Mesenchymal stem cell (in vitro differentiated cells and primary cell): ENCODE data around the gene DLX2.
A peak's percentile ranks its signal among the peaks of the same experiment; 100 is the strongest.

Experiments used
- DNase-seq: peaks from one replicate; pipeline ENCODE4 v3.0.0-alpha.2; 2013
- H2AFZ ChIP-seq: one replicate; pipeline ENCODE4 v1.6.1; 2013; ENCODE audit warnings: low read depth, mild to moderate bottlenecking, control low read depth, inconsistent platforms, low read length, moderate library complexity
- H2AK5ac ChIP-seq: 2 replicates; pipeline ENCODE4 v1.6.1; 2013; ENCODE audit warnings: low read length, moderate library complexity, mild to moderate bottlenecking, inconsistent platforms; ENCODE audit not compliant: severe bottlenecking
- H2BK120ac ChIP-seq: one replicate; pipeline ENCODE4 v1.6.1; 2013; ENCODE audit warnings: low read depth, mild to moderate bottlenecking, inconsistent platforms, low read length, moderate library complexity
- H2BK12ac ChIP-seq, 2 experiments: one replicate each; pipeline ENCODE4 v1.6.1; 2013; ENCODE audit warnings: inconsistent platforms in 2 of 2, low read length in 2 of 2, mild to moderate bottlenecking in 2 of 2, moderate library complexity in 2 of 2, control low read depth in 1 of 2
- H2BK15ac ChIP-seq: one replicate; pipeline ENCODE4 v1.6.1; 2013; ENCODE audit warnings: mild to moderate bottlenecking, low read depth, inconsistent platforms; ENCODE audit not compliant: poor library complexity, severe bottlenecking
- H2BK5ac ChIP-seq: 2 replicates; pipeline ENCODE4 v1.6.1; 2013; ENCODE audit warnings: low read depth, mild to moderate bottlenecking, low read length, control low read depth, inconsistent platforms; ENCODE audit not compliant: poor library complexity, severe bottlenecking
- H3K14ac ChIP-seq, 2 experiments: one replicate each; pipeline ENCODE4 v1.6.1; 2013; ENCODE audit warnings: inconsistent platforms in 2 of 2, low read length in 2 of 2, control low read depth in 1 of 2, mild to moderate bottlenecking in 1 of 2, moderate library complexity in 1 of 2
- H3K18ac ChIP-seq, 2 experiments: one replicate each; pipeline ENCODE4 v1.6.1; 2013; ENCODE audit warnings: inconsistent platforms in 2 of 2, low read length in 2 of 2, control low read depth in 1 of 2, low read depth in 1 of 2, mild to moderate bottlenecking in 1 of 2
- H3K23ac ChIP-seq, 2 experiments: one replicate each; pipeline ENCODE4 v1.6.1; 2013; ENCODE audit warnings: inconsistent platforms in 2 of 2, low read length in 2 of 2, mild to moderate bottlenecking in 2 of 2, moderate library complexity in 2 of 2, control low read depth in 1 of 2
- H3K27ac ChIP-seq: 2 replicates; pipeline ENCODE4 v1.5.1; 2013; ENCODE audit warnings: mild to moderate bottlenecking, moderate library complexity, low read length, control low read depth, inconsistent platforms; ENCODE audit not compliant: poor library complexity, severe bottlenecking
- H3K27me3 ChIP-seq, 2 experiments: 2 replicates each; pipeline versions ENCODE4 v1.6.1 to v1.7.0; 2013; ENCODE audit warnings: low read length in 2 of 2, mild to moderate bottlenecking in 2 of 2, moderate library complexity in 2 of 2, control low read depth in 1 of 2, inconsistent platforms in 1 of 2; ENCODE audit not compliant: control insufficient read depth in 1 of 2, insufficient read depth in 1 of 2
- H3K36me3 ChIP-seq, 2 experiments: 2 replicates each; pipeline versions ENCODE4 v1.6.1 to v1.7.0; 2013; ENCODE audit warnings: low read length in 2 of 2, control low read depth in 1 of 2, inconsistent platforms in 1 of 2, low read depth in 1 of 2, mild to moderate bottlenecking in 1 of 2; ENCODE audit not compliant: insufficient read depth in 2 of 2, control insufficient read depth in 1 of 2
- H3K4ac ChIP-seq, 2 experiments: one replicate each; pipeline ENCODE4 v1.6.1; 2013; ENCODE audit warnings: inconsistent platforms in 2 of 2, low read length in 2 of 2, mild to moderate bottlenecking in 2 of 2, moderate library complexity in 2 of 2, control low read depth in 1 of 2, low read depth in 1 of 2
- H3K4me1 ChIP-seq: 2 replicates; pipeline ENCODE4 v1.6.1; 2013; ENCODE audit warnings: low read depth, low read length, control low read depth; ENCODE audit not compliant: control insufficient read depth, insufficient read depth
- H3K4me2 ChIP-seq: 2 replicates; pipeline ENCODE4 v1.6.1; 2013; ENCODE audit warnings: low read length, mild to moderate bottlenecking, inconsistent platforms; ENCODE audit not compliant: poor library complexity, severe bottlenecking
- H3K4me3 ChIP-seq, 2 experiments: 2 replicates each; pipeline versions ENCODE4 v1.5.1 to v1.7.0; 2013; ENCODE audit warnings: low read length in 2 of 2, mild to moderate bottlenecking in 2 of 2, control low read depth in 1 of 2, low read depth in 1 of 2; ENCODE audit not compliant: insufficient read depth in 1 of 2
- H3K79me1 ChIP-seq: replicated peaks from 2 replicates; pipeline ENCODE4 v1.6.1; 2013; ENCODE audit warnings: mild to moderate bottlenecking, control low read depth, low read length, inconsistent platforms; ENCODE audit not compliant: poor library complexity, severe bottlenecking
- H3K9ac ChIP-seq: 2 replicates; pipeline ENCODE4 v1.7.0; 2013; ENCODE audit warnings: mild to moderate bottlenecking, low read length, moderate library complexity
- H3K9me3 ChIP-seq: 2 replicates; pipeline ENCODE4 v1.7.0; 2013; ENCODE audit warnings: mild to moderate bottlenecking, low read length; ENCODE audit not compliant: control insufficient read depth
- H4K8ac ChIP-seq: one replicate; pipeline ENCODE4 v1.6.1; 2013; ENCODE audit warnings: inconsistent platforms, mild to moderate bottlenecking, low read length, moderate library complexity
- H4K91ac ChIP-seq: one replicate; pipeline ENCODE4 v1.6.1; 2013; ENCODE audit warnings: mild to moderate bottlenecking, low read length, inconsistent platforms
- WGBS: methylation state at CpG from one replicate; pipeline ENCODE4 v1.1.7; 2013; ENCODE audit warnings: mixed read lengths; 5-methylcytosine and 5-hydroxymethylcytosine counted together

Gene DLX2

GRCh38 chr2:172100080-172100934 is 2.4 kb downstream of the DLX2 start:
- WGBS: 3% methylated on average over 70 of the region's 72 CpGs
- Histone ChIP-seq H3K4me2 (peak overlapping the region; percentile 89), H3K9me3 (no peaks in the 10 kb centered on the region), H2BK15ac (peak overlapping the region; percentile 48), H2BK5ac (no peak overlapping the region), H3K4me3 (peak overlapping the region; percentile 14 to 28), H4K8ac (no peak overlapping the region), H3K79me1 (no peaks in the 10 kb centered on the region), H3K23ac (peak overlapping the region in 1 of 2 experiments; percentile 42), H3K4ac (peak overlapping the region in 1 of 2 experiments; percentile 30), H2BK120ac (no peak overlapping the region), H2AFZ (no peak overlapping the region), H3K14ac (no peak overlapping the region), H3K36me3 (no peaks in the 10 kb centered on the region), H2BK12ac (no peak overlapping the region), H3K27ac (no peak overlapping the region), H3K9ac (no peak overlapping the region), H3K27me3 (peaks cover 45 to 80% of the 10 kb centered on the region in 2 experiments), H4K91ac (no peak overlapping the region), H3K4me1 (peaks cover 66% of the 10 kb centered on the region), H2AK5ac (no peak overlapping the region), H3K18ac (peak overlapping the region in 1 of 2 experiments; percentile 30)
- no peak for DNase-seq

- Histone ChIP-seq H3K4ac (no peak overlapping the region), H3K18ac (no peak overlapping the region), H3K14ac (no peak overlapping the region), H4K91ac (no peak overlapping the region), H3K4me1 (peaks cover 73% of the 10 kb centered on the region), H3K27me3 (peaks cover 50 to 80% of the 10 kb centered on the region in 2 experiments), H3K4me2 (peak overlapping the region; percentile 96), H3K36me3 (no peaks in the 10 kb centered on the region), H2AK5ac (no peak overlapping the region), H2BK12ac (no peak overlapping the region), H3K9ac (peak overlapping the region; percentile 50), H3K23ac (no peak overlapping the region), H2AFZ (no peak overlapping the region), H3K9me3 (no peaks in the 10 kb centered on the region), H3K4me3 (peak overlapping the region in 1 of 2 experiments; percentile 71), H2BK15ac (no peak overlapping the region), H3K27ac (no peak overlapping the region), H2BK5ac (no peak overlapping the region), H2BK120ac (no peak overlapping the region), H4K8ac (no peak overlapping the region), H3K79me1 (no peaks in the 10 kb centered on the region)
- DNase-seq: no peak
- WGBS: 1% methylated on average over 9 of the region's 13 CpGs
Observed at GRCh38 chr2:172099472-172100079, 3.1 kb downstream of the DLX2 start.

GRCh38 chr2:172098650-172099471 is 3.8 kb downstream of the DLX2 start:
- peak overlapping the region; percentile 96 for H3K4me2 ChIP-seq
- H4K91ac ChIP-seq: peak overlapping the region; percentile 8
- peak overlapping the region; percentile 70 to 75 for H2BK12ac ChIP-seq
- DNase-seq: peak; percentile 79
- peak overlapping the region; percentile 76 to 85 for H3K18ac ChIP-seq
- H2AK5ac ChIP-seq: no peak overlapping the region
- H3K79me1 ChIP-seq: no peaks in the 10 kb centered on the region
- no peak overlapping the region for H2BK15ac ChIP-seq
- H2BK120ac ChIP-seq: no peak overlapping the region
- no peak overlapping the region for H3K27ac ChIP-seq
- no peaks in the 10 kb centered on the region for H3K9me3 ChIP-seq
- peak overlapping the region; percentile 50 for H3K9ac ChIP-seq
- H2BK5ac ChIP-seq: no peak overlapping the region
- peak overlapping the region; percentile 47 for H4K8ac ChIP-seq
- 5% methylated on average over 52 of the region's 61 CpGs for WGBS
- peak overlapping the region in 1 of 2 experiments; percentile 26 for H3K14ac ChIP-seq
- peaks cover 78% of the 10 kb centered on the region for H3K4me1 ChIP-seq
- H3K4me3 ChIP-seq: peak overlapping the region; percentile 61 to 71
- no peaks in the 10 kb centered on the region for H3K36me3 ChIP-seq
- H3K27me3 ChIP-seq: peaks cover 57 to 82% of the 10 kb centered on the region in 2 experiments
- peak overlapping the region in 1 of 2 experiments; percentile 60 for H3K4ac ChIP-seq
- H3K23ac ChIP-seq: peak overlapping the region in 1 of 2 experiments; percentile 23
- H2AFZ ChIP-seq: peak overlapping the region; percentile 37
